Kidney (tissue), 14 donors: Measurements from ENCODE around the gene MYF5. TPM values are rescaled to one million over a fixed set of nuclear protein-coding genes. Genes with fewer than 3 reads are reported as not detected.

Source experiments
- DNase-seq, 5 donors: peaks; one replicate each; pipeline ENCODE4 v3.0.0-alpha.2; 2013 to 2020
- FAIRE-seq: peaks from 2 replicates; lab custom pipeline; 2012; peaks lifted over from hg19 to GRCh38; lab: Jason Lieb, UNC
- H3K27ac ChIP-seq, 2 donors: one replicate each; pipeline ENCODE4 v1.7.0; 2013; ENCODE audit warnings: low read depth in 2 of 2, low read length in 2 of 2, inconsistent platforms in 1 of 2
- H3K27me3 ChIP-seq: one replicate; pipeline ENCODE4 v1.7.1; 2013; ENCODE audit warnings: low read length, inconsistent platforms; ENCODE audit not compliant: control insufficient read depth, insufficient read depth
- H3K36me3 ChIP-seq, 3 donors: one replicate each; pipeline versions ENCODE4 v1.7.0 to v1.7.1; 2013; ENCODE audit warnings: low read length in 3 of 3, control low read depth in 1 of 3, inconsistent platforms in 1 of 3; ENCODE audit not compliant: insufficient read depth in 3 of 3, control insufficient read depth in 2 of 3
- H3K4me1 ChIP-seq, 3 donors: one replicate each; pipeline versions ENCODE4 v1.7.0 to v1.7.1; 2013; ENCODE audit warnings: low read length in 3 of 3, inconsistent platforms in 1 of 3, low read depth in 1 of 3; ENCODE audit not compliant: control insufficient read depth in 2 of 3, insufficient read depth in 2 of 3
- H3K4me3 ChIP-seq, 3 donors: one replicate each; pipeline versions ENCODE4 v1.7.0 to v1.8.1; 2013; ENCODE audit warnings: low read length in 3 of 3, control low read depth in 1 of 3, inconsistent platforms in 1 of 3
- H3K9ac ChIP-seq, 3 donors: one replicate each; pipeline versions ENCODE4 v1.7.0 to v1.7.1; 2013; ENCODE audit warnings: low read length in 3 of 3, control low read depth in 1 of 3, inconsistent platforms in 1 of 3
- H3K9me3 ChIP-seq, 3 donors: one replicate each; pipeline versions ENCODE4 v1.7.0 to v1.7.1; 2013; ENCODE audit warnings: low read length in 3 of 3, control low read depth in 1 of 3, inconsistent platforms in 1 of 3; ENCODE audit not compliant: control insufficient read depth in 2 of 3, insufficient read depth in 1 of 3
- intact Hi-C: fragments of 100-400 bp; cut with DNase I; formaldehyde crosslinking; loops from one replicate; pipeline ENCODE4 v1.11.1; 2022
- polyA plus RNA-seq: library from polyadenylated mRNA; stranded (reverse); fragments of 350-450 nt; fragmentation: Illumina TruSeq; extraction: RNeasy Lipid Tissue Mini Kit (QIAGEN cat#74804); gene quantifications from one replicate; pipeline ENCODE4 v1.2.3, GENCODE V29; 2014; ENCODE audit warnings: low read depth, low replicate concordance; ENCODE audit not compliant: insufficient read depth
- total RNA-seq: library from RNA; stranded (reverse); fragmentation: NEBNext Ultra II Directional; extraction: Animal tissue kit (Norgen Biotek cat#: 25700); gene quantifications from one replicate; pipeline ENCODE4 v1.2.1, GENCODE V29; 2021
- TF ChIP-seq, protein P1 (sequence below): IDR thresholded peaks from 3 replicates; pipeline ENCODE4 v1.5.1; 2012; ENCODE audit warnings: mild to moderate bottlenecking, moderate library complexity, borderline replicate concordance; ENCODE audit not compliant: insufficient read depth; ENCODE audit errors: extremely low read depth
- donor health status: control.
- donor health status: control.
- donor health status: control.
- donor health status: control.
- donor health status: control.
- donor health status: DM: yes; HTN: yes; CAD: no.
- donor health status: Normal renal cell carcinoma (clear cell type).

MYF5 gene
- total and polyA plus RNA-seq, 2 donors from 2014 or later = not detected

DNA sequence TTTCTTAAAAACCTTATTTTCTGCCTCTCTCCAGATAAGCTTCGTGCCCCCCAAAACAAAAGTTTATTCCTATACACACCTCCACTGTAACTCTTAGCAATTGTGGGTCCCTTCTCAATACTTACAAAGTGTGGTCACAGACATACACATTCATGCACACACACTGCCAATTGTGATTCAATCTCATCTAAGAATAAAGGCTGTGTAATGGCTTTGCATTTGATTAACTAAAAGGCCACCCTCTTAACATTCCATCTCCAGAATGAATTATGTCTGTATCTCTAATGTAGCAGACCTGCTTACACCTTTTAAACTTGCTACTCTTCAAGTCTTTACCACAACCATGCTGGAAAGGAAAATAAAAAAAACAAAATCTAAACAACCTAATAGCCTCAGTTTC, 49.5 kb downstream of the MYF5 start:
- intact Hi-C loops = no loop called here
- TF ChIP-seq, protein P1, sequence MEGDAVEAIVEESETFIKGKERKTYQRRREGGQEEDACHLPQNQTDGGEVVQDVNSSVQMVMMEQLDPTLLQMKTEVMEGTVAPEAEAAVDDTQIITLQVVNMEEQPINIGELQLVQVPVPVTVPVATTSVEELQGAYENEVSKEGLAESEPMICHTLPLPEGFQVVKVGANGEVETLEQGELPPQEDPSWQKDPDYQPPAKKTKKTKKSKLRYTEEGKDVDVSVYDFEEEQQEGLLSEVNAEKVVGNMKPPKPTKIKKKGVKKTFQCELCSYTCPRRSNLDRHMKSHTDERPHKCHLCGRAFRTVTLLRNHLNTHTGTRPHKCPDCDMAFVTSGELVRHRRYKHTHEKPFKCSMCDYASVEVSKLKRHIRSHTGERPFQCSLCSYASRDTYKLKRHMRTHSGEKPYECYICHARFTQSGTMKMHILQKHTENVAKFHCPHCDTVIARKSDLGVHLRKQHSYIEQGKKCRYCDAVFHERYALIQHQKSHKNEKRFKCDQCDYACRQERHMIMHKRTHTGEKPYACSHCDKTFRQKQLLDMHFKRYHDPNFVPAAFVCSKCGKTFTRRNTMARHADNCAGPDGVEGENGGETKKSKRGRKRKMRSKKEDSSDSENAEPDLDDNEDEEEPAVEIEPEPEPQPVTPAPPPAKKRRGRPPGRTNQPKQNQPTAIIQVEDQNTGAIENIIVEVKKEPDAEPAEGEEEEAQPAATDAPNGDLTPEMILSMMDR = no peak
- Histone ChIP-seq H3K4me3 (no peak overlapping the region), H3K9me3 (no peaks in the 10 kb centered on the region), H3K27ac (no peak overlapping the region), H3K27me3 (no peaks in the 10 kb centered on the region), H3K9ac (no peak overlapping the region), H3K4me1 (no peaks in the 10 kb centered on the region), H3K36me3 (no peaks in the 10 kb centered on the region)
- no peak for DNase-seq
- no peak for FAIRE-seq

DNA sequence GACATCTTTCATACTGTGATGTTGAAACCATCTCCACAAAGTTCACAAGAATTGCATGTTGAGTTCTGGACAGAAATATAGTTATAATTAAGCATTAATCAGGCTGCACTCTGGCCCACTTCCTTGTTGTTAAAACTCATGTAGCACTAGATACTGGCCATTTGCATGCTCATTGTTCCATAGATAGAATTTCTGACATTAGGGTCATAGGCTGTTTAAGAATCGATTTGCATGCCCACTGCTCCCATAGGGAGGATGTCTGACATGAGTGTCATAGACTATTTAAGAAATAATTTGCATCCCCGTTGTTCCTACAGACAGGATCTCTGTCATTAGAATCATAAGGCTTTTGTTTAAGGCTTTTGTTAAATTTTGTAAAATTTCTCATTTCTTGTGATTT, 50.2 kb downstream of the MYF5 start:
- no peak overlapping the region for H3K27ac ChIP-seq
- H3K9ac ChIP-seq = no peak overlapping the region
- no peak overlapping the region for H3K4me3 ChIP-seq
- no peaks in the 10 kb centered on the region for H3K27me3 ChIP-seq
- H3K36me3 ChIP-seq = no peaks in the 10 kb centered on the region
- no peaks in the 10 kb centered on the region for H3K9me3 ChIP-seq
- intact Hi-C loops = no loop called here
- DNase-seq (no peak), FAIRE-seq (no peak)
- TF ChIP-seq, protein P1 = no peak
- H3K4me1 ChIP-seq = no peaks in the 10 kb centered on the region

Other genes starting within 250 kb of the MYF5 start
- gene MYF6, start 9.3 kb upstream of the MYF5 start, total RNA-seq = not detected
- not detected for gene MYF6, start 9.3 kb upstream of the MYF5 start, polyA plus RNA-seq
- gene LIN7A, start 221.0 kb downstream of the MYF5 start, total RNA-seq = 9.7 TPM
- gene LIN7A, start 221.0 kb downstream of the MYF5 start, polyA plus RNA-seq = 9.9 TPM